Measurements from ENCODE around the gene APP. TPM values are rescaled to one million over a fixed set of nuclear protein-coding genes. Genes with fewer than 3 reads are reported as not detected.

The APP gene
- total and polyA plus RNA-seq, 10 of the 15 experiments (the other 5 are each of a cell fraction or from before 2014, with no cell fraction given), result 8.8 to 94.9 (median 51.0) TPM

DNA sequence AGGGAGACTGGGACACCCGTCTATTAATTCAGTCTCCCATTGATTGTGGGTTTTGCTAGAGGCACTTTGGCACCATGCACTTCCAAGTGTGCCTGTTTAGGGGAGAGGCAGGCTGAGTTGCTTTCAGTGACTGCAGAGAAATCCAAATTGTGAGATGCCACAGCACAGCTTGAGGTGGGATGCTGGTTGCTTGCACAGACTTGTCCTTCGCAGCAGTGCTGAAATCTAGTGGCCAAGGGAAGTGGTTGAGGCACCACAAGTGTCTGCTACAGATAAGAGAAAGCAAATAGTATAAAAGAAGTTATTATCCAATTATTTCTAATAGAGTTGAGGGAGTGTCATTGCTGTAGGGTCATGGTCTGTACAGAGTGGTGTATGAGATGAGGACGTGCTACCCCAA, 40.0 kb upstream of the APP start (continued):
- TF ChIP-seq, protein P1, sequence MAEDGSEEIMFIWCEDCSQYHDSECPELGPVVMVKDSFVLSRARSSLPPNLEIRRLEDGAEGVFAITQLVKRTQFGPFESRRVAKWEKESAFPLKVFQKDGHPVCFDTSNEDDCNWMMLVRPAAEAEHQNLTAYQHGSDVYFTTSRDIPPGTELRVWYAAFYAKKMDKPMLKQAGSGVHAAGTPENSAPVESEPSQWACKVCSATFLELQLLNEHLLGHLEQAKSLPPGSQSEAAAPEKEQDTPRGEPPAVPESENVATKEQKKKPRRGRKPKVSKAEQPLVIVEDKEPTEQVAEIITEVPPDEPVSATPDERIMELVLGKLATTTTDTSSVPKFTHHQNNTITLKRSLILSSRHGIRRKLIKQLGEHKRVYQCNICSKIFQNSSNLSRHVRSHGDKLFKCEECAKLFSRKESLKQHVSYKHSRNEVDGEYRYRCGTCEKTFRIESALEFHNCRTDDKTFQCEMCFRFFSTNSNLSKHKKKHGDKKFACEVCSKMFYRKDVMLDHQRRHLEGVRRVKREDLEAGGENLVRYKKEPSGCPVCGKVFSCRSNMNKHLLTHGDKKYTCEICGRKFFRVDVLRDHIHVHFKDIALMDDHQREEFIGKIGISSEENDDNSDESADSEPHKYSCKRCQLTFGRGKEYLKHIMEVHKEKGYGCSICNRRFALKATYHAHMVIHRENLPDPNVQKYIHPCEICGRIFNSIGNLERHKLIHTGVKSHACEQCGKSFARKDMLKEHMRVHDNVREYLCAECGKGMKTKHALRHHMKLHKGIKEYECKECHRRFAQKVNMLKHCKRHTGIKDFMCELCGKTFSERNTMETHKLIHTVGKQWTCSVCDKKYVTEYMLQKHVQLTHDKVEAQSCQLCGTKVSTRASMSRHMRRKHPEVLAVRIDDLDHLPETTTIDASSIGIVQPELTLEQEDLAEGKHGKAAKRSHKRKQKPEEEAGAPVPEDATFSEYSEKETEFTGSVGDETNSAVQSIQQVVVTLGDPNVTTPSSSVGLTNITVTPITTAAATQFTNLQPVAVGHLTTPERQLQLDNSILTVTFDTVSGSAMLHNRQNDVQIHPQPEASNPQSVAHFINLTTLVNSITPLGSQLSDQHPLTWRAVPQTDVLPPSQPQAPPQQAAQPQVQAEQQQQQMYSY (CRISPR knock-in tag; IDR thresholded peaks at IDR 0.05), result no peak

DNA sequence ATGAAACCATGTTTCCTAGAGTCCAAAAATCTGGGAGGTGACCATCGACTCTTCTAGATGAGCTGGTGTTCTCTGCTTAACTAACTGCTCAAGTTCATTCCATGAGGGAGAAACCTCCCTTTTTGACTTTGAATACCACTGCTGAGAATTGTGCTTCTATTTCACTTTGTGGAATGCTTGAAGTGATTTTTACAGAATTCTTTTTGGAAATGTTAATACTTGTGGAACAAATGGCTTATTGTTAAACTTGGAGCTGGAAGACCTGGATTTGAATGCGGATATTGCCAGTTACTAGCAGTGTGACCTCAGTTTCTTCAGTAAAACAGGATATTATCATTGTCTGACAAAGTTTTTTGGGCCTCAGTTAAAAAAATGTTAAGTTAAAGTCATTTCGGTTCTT, 36.5 kb upstream of the APP start:
- no TSS peak for BruUV-seq (replicated peaks)
- Histone ChIP-seq H3K27me3 (replicated peaks in 1 of 2; ENCODE audit: control insufficient read depth in 2 of 2, insufficient read depth in 2 of 2, low read length in 1 of 2) (no peaks in the 10 kb centered on the region), H3K79me2 (ENCODE audit: control insufficient read depth, insufficient read depth, low read length) (no peaks in the 10 kb centered on the region), H3K4me1 (ENCODE audit: control insufficient read depth, insufficient read depth, low read length) (no peaks in the 10 kb centered on the region), H3K36me3 (ENCODE audit: control insufficient read depth in 2 of 2, insufficient read depth in 2 of 2, low read length in 1 of 2) (no peaks in the 10 kb centered on the region), H4K20me1 (ENCODE audit: control insufficient read depth, insufficient read depth) (no peaks in the 10 kb centered on the region), H3K4me3 (no peak overlapping the region), H3K4me2 (ENCODE audit: control insufficient read depth, insufficient read depth) (no peak overlapping the region), H2AFZ (ENCODE audit: control insufficient read depth, low read depth, low read length) (no peak overlapping the region), H3K9me3 (replicated peaks; ENCODE audit: control insufficient read depth, insufficient read depth, low read length) (no peaks in the 10 kb centered on the region), H3K27ac (ENCODE audit: control insufficient read depth, insufficient read depth) (no peak overlapping the region), H3K9ac (ENCODE audit: control insufficient read depth, insufficient read depth, low read length) (no peak overlapping the region)
- DNase-seq (ENCODE audit: low read depth, low spot score) (no peak), FAIRE-seq (no peak), ATAC-seq (no peak)
- ChIA-PET RAD21 (ENCODE audit: unreplicated experiment) (no interaction called here), CTCF (no interaction called here), SMC1A (ENCODE audit: uncharacterized antibody, unreplicated experiment) (no interaction called here), POLR2A (no interaction called here)
- TF ChIP-seq, protein P2, sequence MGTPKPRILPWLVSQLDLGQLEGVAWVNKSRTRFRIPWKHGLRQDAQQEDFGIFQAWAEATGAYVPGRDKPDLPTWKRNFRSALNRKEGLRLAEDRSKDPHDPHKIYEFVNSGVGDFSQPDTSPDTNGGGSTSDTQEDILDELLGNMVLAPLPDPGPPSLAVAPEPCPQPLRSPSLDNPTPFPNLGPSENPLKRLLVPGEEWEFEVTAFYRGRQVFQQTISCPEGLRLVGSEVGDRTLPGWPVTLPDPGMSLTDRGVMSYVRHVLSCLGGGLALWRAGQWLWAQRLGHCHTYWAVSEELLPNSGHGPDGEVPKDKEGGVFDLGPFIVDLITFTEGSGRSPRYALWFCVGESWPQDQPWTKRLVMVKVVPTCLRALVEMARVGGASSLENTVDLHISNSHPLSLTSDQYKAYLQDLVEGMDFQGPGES (IDR thresholded peaks at IDR 0.05), result no peak
- TF ChIP-seq IRF4 (IDR thresholded peaks at IDR 0.05; ENCODE audit: low read depth, low read length) (no peak), ZBED1 (IDR thresholded peaks at IDR 0.05; ENCODE audit: borderline replicate concordance) (no peak), RAD51 (IDR thresholded peaks at IDR 0.05) (no peak), SMC3 (IDR thresholded peaks at IDR 0.05; ENCODE audit: borderline replicate concordance, low read length) (no peak), STAT3 (IDR thresholded peaks at IDR 0.05; ENCODE audit: low read depth, low read length) (no peak), JUNB (IDR thresholded peaks at IDR 0.05) (no peak), CREM (IDR thresholded peaks at IDR 0.05; ENCODE audit: low read depth) (no peak), CHD1 (IDR thresholded peaks at IDR 0.05; ENCODE audit: low read depth, low read length) (no peak), BRCA1 (IDR thresholded peaks at IDR 0.05; ENCODE audit: low read depth, low read length) (no peak), FOS (IDR thresholded peaks at IDR 0.05; ENCODE audit: borderline replicate concordance, extremely low read depth, insufficient read length) (no peak), PML (IDR thresholded peaks at IDR 0.05; ENCODE audit: low read length) (no peak), POLR2AphosphoS2 (IDR thresholded peaks at IDR 0.05; ENCODE audit: low read depth, low read length) (no peak), ESRRA (IDR thresholded peaks at IDR 0.05; ENCODE audit: low read length) (no peak)
- TF ChIP-seq, protein P3, sequence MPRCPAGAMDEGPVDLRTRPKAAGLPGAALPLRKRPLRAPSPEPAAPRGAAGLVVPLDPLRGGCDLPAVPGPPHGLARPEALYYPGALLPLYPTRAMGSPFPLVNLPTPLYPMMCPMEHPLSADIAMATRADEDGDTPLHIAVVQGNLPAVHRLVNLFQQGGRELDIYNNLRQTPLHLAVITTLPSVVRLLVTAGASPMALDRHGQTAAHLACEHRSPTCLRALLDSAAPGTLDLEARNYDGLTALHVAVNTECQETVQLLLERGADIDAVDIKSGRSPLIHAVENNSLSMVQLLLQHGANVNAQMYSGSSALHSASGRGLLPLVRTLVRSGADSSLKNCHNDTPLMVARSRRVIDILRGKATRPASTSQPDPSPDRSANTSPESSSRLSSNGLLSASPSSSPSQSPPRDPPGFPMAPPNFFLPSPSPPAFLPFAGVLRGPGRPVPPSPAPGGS (IDR thresholded peaks at IDR 0.05; ENCODE audit: borderline replicate concordance, insufficient read depth, low read depth, low read length, poor library complexity, severe bottlenecking), result no peak
- TF ChIP-seq, protein P4, sequence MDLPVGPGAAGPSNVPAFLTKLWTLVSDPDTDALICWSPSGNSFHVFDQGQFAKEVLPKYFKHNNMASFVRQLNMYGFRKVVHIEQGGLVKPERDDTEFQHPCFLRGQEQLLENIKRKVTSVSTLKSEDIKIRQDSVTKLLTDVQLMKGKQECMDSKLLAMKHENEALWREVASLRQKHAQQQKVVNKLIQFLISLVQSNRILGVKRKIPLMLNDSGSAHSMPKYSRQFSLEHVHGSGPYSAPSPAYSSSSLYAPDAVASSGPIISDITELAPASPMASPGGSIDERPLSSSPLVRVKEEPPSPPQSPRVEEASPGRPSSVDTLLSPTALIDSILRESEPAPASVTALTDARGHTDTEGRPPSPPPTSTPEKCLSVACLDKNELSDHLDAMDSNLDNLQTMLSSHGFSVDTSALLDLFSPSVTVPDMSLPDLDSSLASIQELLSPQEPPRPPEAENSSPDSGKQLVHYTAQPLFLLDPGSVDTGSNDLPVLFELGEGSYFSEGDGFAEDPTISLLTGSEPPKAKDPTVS (IDR thresholded peaks at IDR 0.05; ENCODE audit: low read depth, low read length), result no peak
- in situ Hi-C loops (cut with MboI) (no loop called here), intact Hi-C loops (cut with micrococcal nuclease; ENCODE audit: unreplicated experiment) (no loop called here)
- 11% methylated on average over 3 of the region's 3 CpGs for WGBS (ENCODE audit: insufficient coverage, insufficient replicate concordance, low lambda C conversion rate, missing lambda C conversion rate)

Measured in GM12878 (cell line).